ENCODE data around the gene PLCH2. TPM values are rescaled to one million over a fixed set of nuclear protein-coding genes. Genes with fewer than 3 reads are reported as not detected.

PLCH2 gene
- total RNA-seq, 6 experiments from 2014 or later, result 0.37 to 4.6 (median 2.3) TPM

DNA sequence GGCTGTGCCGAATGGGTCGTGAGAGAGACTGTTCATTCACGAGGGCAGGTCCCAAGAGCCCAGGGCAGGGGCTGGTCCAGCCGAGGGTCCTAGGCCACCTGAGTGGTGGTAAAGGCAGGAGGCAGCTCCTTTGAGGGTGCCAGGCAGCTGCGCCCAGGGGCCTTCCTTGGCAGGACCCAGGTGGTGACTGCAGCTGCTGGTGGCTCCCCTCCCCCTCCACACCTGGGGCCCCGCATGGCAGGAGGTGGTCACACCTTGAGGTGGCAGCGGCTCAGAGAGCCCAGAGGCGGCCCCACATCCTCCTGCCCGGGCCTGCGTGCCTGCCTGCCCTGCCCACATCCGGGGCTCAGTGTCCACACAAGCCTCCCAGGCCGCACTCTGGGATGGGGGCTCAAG, 9.8 kb upstream of the PLCH2 start:
- Histone ChIP-seq H3K27ac (no peak overlapping the region), H3K4me3 (no peak overlapping the region), H3K27me3 (peaks cover 0 to 8% of the 10 kb centered on the region in 2 donors), H3K36me3 (no peaks in the 10 kb centered on the region), H3K9me3 (no peaks in the 10 kb centered on the region), H3K4me1 (peaks cover 0 to 4% (median 0%) of the 10 kb centered on the region in 4 donors)
- intact Hi-C loops (cut with DNase I), result no loop called here
- no peak for DNase-seq
- WGBS (ENCODE audit: insufficient coverage, low coverage, low lambda C conversion rate, missing lambda C conversion rate), result no CpG with 5 or more reads among the region's 12 CpGs
- TF ChIP-seq POLR2A (IDR thresholded peaks at IDR 0.05), result no peak
- TF ChIP-seq, protein P1, sequence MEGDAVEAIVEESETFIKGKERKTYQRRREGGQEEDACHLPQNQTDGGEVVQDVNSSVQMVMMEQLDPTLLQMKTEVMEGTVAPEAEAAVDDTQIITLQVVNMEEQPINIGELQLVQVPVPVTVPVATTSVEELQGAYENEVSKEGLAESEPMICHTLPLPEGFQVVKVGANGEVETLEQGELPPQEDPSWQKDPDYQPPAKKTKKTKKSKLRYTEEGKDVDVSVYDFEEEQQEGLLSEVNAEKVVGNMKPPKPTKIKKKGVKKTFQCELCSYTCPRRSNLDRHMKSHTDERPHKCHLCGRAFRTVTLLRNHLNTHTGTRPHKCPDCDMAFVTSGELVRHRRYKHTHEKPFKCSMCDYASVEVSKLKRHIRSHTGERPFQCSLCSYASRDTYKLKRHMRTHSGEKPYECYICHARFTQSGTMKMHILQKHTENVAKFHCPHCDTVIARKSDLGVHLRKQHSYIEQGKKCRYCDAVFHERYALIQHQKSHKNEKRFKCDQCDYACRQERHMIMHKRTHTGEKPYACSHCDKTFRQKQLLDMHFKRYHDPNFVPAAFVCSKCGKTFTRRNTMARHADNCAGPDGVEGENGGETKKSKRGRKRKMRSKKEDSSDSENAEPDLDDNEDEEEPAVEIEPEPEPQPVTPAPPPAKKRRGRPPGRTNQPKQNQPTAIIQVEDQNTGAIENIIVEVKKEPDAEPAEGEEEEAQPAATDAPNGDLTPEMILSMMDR (IDR thresholded peaks at IDR 0.05), result no peak
- ATAC-seq, result no peak

DNA sequence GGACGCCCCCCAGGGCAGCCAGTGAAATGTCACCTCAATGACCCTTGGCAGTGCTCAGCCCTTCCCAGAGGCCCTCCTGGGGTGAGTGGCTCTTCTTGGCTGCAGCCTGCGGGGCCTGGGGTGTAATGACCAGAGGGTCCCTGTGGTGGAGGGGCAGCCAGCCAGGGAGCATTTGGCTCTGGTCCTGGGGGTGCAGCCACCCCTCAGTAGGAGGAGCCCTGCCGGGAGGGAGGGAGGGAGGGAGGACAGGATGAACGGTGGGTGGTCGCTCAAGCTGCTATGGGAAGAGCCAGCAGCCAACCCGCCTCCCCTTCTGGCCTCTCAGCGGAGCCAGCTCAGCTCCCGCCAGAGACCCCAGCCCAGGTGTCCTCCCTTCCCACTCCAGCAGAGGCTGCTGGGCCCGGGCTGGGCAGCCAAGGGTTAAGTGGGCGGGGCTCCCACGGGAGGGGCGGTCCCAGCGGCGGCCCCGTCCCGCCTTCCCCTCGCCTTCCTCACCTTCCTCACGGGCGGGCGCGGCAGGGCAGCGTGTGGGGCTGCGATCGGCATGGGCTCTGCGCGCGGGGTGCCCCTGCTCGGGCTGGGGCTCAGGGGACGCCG, 9.0 kb upstream of the PLCH2 start:
- no peak overlapping the region for H3K4me3 ChIP-seq
- TF ChIP-seq, protein P1 (IDR thresholded peaks at IDR 0.05), result no peak
- no peak for TF ChIP-seq POLR2A (IDR thresholded peaks at IDR 0.05)
- no peaks in the 10 kb centered on the region for H3K9me3 ChIP-seq
- peaks cover 0 to 8% of the 10 kb centered on the region in 2 donors for H3K27me3 ChIP-seq
- no peaks in the 10 kb centered on the region for H3K36me3 ChIP-seq
- WGBS (ENCODE audit: insufficient coverage, low coverage, low lambda C conversion rate, missing lambda C conversion rate), result 11% methylated on average over 10 of the region's 30 CpGs
- intact Hi-C loops (cut with DNase I), result no loop called here
- H3K27ac ChIP-seq, result no peak overlapping the region
- ATAC-seq, result no peak
- no peaks in the 10 kb centered on the region for H3K4me1 ChIP-seq
- no peak for DNase-seq

DNA sequence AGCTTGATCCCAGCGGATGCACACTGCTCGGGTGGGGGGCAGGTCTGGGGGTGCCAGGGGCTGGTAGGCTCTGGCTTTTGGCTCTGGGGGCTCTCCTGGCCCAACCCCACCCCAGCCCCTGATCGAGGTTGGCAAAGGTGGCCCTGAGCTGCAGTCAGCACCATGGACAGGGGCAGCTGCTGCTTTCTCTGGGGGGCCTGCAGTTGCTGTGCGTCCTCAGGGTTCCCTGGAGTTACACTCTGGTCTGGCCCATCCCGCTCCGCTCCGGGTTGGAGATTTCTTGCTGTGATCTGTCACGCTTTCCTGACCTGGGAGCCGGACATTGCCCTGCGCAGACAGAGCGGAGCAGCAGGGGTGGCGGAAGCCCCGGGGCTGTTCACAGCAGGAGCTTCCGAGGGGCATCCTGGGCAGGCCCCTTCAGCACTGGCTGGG, 8.0 kb upstream of the PLCH2 start:
- ATAC-seq (peak in 1 of 4 donors; percentile 30), DNase-seq (no peak)
- no peak for TF ChIP-seq POLR2A (IDR thresholded peaks at IDR 0.05)
- WGBS (ENCODE audit: insufficient coverage, low coverage, low lambda C conversion rate, missing lambda C conversion rate), result 18% methylated on average over 8 of the region's 14 CpGs
- H3K36me3 ChIP-seq, result no peaks in the 10 kb centered on the region
- H3K4me1 ChIP-seq, result no peaks in the 10 kb centered on the region
- no peaks in the 10 kb centered on the region for H3K9me3 ChIP-seq
- intact Hi-C loops (cut with DNase I), result no loop called here
- H3K27ac ChIP-seq, result no peak overlapping the region
- peaks cover 0 to 8% of the 10 kb centered on the region in 2 donors for H3K27me3 ChIP-seq
- H3K4me3 ChIP-seq, result no peak overlapping the region

DNA sequence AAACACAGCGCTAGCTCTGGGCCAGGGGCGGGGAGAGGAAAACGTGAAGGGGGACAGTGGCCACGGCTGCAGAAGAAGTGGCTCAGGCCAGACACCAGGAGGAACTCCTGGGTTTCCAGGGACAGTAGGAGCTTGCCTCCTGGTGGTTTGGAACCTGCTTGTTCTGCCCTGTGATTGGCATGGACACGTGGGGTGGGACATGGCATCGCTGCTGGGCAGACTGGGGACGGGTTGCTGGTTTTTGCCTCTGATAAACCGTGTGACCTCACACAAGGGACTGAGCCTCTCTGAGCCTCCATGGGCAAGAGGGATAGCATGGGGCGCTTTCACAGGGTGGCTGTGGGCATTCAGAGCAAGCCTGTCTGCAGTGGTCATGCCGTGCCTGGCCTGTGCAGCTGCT, 7.5 kb upstream of the PLCH2 start:
- H3K27me3 ChIP-seq, result peaks cover 0 to 8% of the 10 kb centered on the region in 2 donors
- TF ChIP-seq, protein P1 (IDR thresholded peaks at IDR 0.05), result no peak
- no peak for TF ChIP-seq POLR2A (IDR thresholded peaks at IDR 0.05)
- WGBS (ENCODE audit: insufficient coverage, low coverage, low lambda C conversion rate, missing lambda C conversion rate), result 13% methylated on average over 3 of the region's 10 CpGs
- no peaks in the 10 kb centered on the region for H3K9me3 ChIP-seq
- H3K4me3 ChIP-seq, result no peak overlapping the region
- ATAC-seq (no peak), DNase-seq (no peak)
- no peaks in the 10 kb centered on the region for H3K4me1 ChIP-seq
- intact Hi-C loops (cut with DNase I), result no loop called here
- H3K27ac ChIP-seq, result no peak overlapping the region
- H3K36me3 ChIP-seq, result no peaks in the 10 kb centered on the region

DNA sequence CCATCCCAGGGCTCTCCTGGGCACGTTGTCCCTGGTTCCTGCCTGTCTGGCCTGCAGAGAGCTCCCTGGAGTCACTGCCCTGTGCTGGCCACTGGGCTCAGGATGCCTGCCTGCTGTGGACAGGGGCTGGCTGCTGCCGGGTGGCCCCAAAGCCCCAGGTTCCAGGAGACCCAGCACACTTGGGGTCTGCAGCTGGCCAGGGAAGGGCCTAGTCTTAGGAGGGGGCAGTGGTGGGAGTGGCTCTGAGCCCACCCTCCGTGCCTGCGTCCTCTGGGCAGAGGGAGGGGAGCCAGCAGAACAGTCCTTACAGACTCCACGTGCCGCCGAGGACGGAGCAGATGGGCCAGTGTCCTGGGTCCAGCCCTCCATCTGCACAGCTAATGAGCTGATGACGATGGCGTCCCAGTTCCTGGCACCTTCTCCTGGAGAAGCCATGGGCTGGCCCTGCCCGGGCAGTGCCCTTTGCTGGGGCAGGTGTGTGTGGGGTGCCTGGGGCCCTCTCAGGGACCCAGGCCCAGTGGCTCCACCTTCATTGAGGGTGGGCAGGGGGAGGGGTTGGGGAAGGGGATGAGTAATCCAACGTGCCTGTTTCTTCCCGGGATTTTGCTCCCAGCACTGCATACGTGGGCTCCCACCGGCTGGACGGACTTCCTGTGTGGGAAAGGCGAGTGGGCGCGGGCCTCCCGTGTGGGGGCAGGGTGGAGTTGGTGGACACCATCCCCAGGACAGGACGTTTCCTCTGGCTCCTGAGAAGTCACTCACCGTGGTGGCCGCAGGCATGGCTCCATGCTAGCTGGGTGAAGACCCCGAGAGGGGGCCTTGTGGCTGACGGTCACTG, 6.8 kb upstream of the PLCH2 start:
- no peak overlapping the region for H3K4me3 ChIP-seq
- intact Hi-C loops (cut with DNase I), result no loop called here
- DNase-seq (no peak), ATAC-seq (no peak)
- no peaks in the 10 kb centered on the region for H3K36me3 ChIP-seq
- TF ChIP-seq, protein P1 (IDR thresholded peaks at IDR 0.05), result no peak
- TF ChIP-seq POLR2A (IDR thresholded peaks at IDR 0.05), result no peak
- peaks cover 0 to 8% of the 10 kb centered on the region in 2 donors for H3K27me3 ChIP-seq
- H3K9me3 ChIP-seq, result no peaks in the 10 kb centered on the region
- peaks cover 0 to 3% (median 0%) of the 10 kb centered on the region in 4 donors for H3K4me1 ChIP-seq
- no peak overlapping the region for H3K27ac ChIP-seq
- no CpG with 5 or more reads among the region's 25 CpGs for WGBS (ENCODE audit: insufficient coverage, low coverage, low lambda C conversion rate, missing lambda C conversion rate)

Data from right lobe of liver (tissue), 6 donors.